ENCODE results near the gene PTPRN2.

- TF ChIP-seq GATA2 (IDR thresholded peaks at IDR 0.05; ENCODE audit: low read depth, low read length) (no peak), GATA3 (IDR thresholded peaks at IDR 0.05; ENCODE audit: low read depth, low read length) (no peak)
Observed at GRCh38 chr7:157769526-157770215, 818.0 kb downstream of the PTPRN2 start.

Measured in SH-SY5Y (cell line).